ENCODE measurements around the gene STK36. TPM values are rescaled to one million over a fixed set of nuclear protein-coding genes. Genes with fewer than 3 reads are reported as not detected.
A peak's percentile ranks its signal among the peaks of the same experiment; 100 is the strongest.

STK36 gene
- total RNA-seq, 1 donor = 31.0 TPM

GRCh38 chr2:218645126-218645525 lies 26.8 kb upstream of the STK36 start:
- no peak for TF ChIP-seq CTCF (IDR thresholded peaks at IDR 0.05; ENCODE audit: insufficient read depth, low read length)
- no peak overlapping the region for H3K4me3 ChIP-seq (ENCODE audit: low read depth, low read length)
- peak; percentile 72 for DNase-seq (ENCODE audit: low read depth)

GRCh38 chr2:218648088-218648786 lies 23.6 kb upstream of the STK36 start:
- peak; percentile 87 for TF ChIP-seq CTCF (IDR thresholded peaks at IDR 0.05; ENCODE audit: insufficient read depth, low read length)
- peak; percentile 76 for DNase-seq (ENCODE audit: low read depth)

GRCh38 chr2:218648787-218649100 lies 23.1 kb upstream of the STK36 start:
- no peak for DNase-seq (ENCODE audit: low read depth)
- H3K4me3 ChIP-seq (ENCODE audit: low read depth, low read length) = no peak overlapping the region
- TF ChIP-seq CTCF (IDR thresholded peaks at IDR 0.05; ENCODE audit: insufficient read depth, low read length) = no peak

More at GRCh38 chr2:218648088-218648786, 23.6 kb upstream of the STK36 start:
- H3K4me3 ChIP-seq (ENCODE audit: low read depth, low read length) = no peak overlapping the region

GRCh38 chr2:218655751-218656150 lies 16.1 kb upstream of the STK36 start:
- no peak overlapping the region for H3K4me3 ChIP-seq (ENCODE audit: low read depth, low read length)
- DNase-seq (ENCODE audit: low read depth) = no peak
- TF ChIP-seq CTCF (IDR thresholded peaks at IDR 0.05; ENCODE audit: insufficient read depth, low read length) = no peak

- TF ChIP-seq CTCF (IDR thresholded peaks at IDR 0.05; ENCODE audit: insufficient read depth, low read length) = peak; percentile 57
- H3K4me3 ChIP-seq (ENCODE audit: low read depth, low read length) = peak overlapping the region; percentile 93
- DNase-seq (ENCODE audit: low read depth) = peak; percentile 25
These were observed 13.1 kb upstream of the STK36 start for GRCh38 chr2:218658671-218659257.

GRCh38 chr2:218659258-218659987 lies 12.5 kb upstream of the STK36 start, which contains the start of the genes BCS1L and ZNF142:
Gene BCS1L, plus strand, starts transcription at chr2:218659683. Its CDS starts 1,305 bp downstream, at chr2:218660988.
Gene ZNF142, minus strand, starts transcription at chr2:218659623. Its CDS starts 3,194 bp downstream, at chr2:218656429.
- peak within 1 kb of the TSS; percentile 93 for H3K4me3 ChIP-seq (ENCODE audit: low read depth, low read length)
- peak; percentile 80 for DNase-seq (ENCODE audit: low read depth)
- TF ChIP-seq CTCF (IDR thresholded peaks at IDR 0.05; ENCODE audit: insufficient read depth, low read length) = no peak
